ENCODE measurements around the gene PRKAG2. TPM values are rescaled to one million over a fixed set of nuclear protein-coding genes. Genes with fewer than 3 reads are reported as not detected.

The PRKAG2 gene
- total RNA-seq, 2 experiments from 2014 or later, result 16.9 to 18.7 TPM

GRCh38 chr7:151775547-151776443, 101.1 kb downstream of the PRKAG2 start:
- DNase-seq, result no peak
- Mint-ChIP-seq H3K9me3 (no peaks in the 10 kb centered on the region), H3K27ac (no peak overlapping the region), H3K4me3 (no peak overlapping the region), H3K36me3 (ENCODE audit: low read depth) (no peaks in the 10 kb centered on the region), H3K27me3 (ENCODE audit: low read depth) (no peaks in the 10 kb centered on the region), H3K4me1 (ENCODE audit: low read depth) (no peaks in the 10 kb centered on the region)
- intact Hi-C loops (cut with micrococcal nuclease), result no loop called here
- CTCF ChIA-PET, result interaction anchor here (1.6 kb wide), 1 partner anchor 16 kb away, joined by 3 read pairs; no protein-coding TSS in a partner anchor

- Mint-ChIP-seq H3K9me3 (no peaks in the 10 kb centered on the region), H3K36me3 (ENCODE audit: low read depth) (no peaks in the 10 kb centered on the region), H3K27ac (no peak overlapping the region), H3K27me3 (ENCODE audit: low read depth) (no peaks in the 10 kb centered on the region), H3K4me1 (ENCODE audit: low read depth) (peaks cover 6% of the 10 kb centered on the region), H3K4me3 (no peak overlapping the region)
- no peak for DNase-seq
- CTCF ChIA-PET, result interaction anchor here (1.6 kb wide), 1 partner anchor 15 kb away, joined by 3 read pairs; no protein-coding TSS in a partner anchor
- intact Hi-C loops (cut with micrococcal nuclease), result no loop called here
Measured at GRCh38 chr7:151774951-151775350, 102.0 kb downstream of the PRKAG2 start.

GRCh38 chr7:151773797-151774196, 103.1 kb downstream of the PRKAG2 start:
- Mint-ChIP-seq H3K27ac (no peak overlapping the region), H3K4me3 (no peak overlapping the region), H3K27me3 (ENCODE audit: low read depth) (no peaks in the 10 kb centered on the region), H3K9me3 (no peaks in the 10 kb centered on the region), H3K4me1 (ENCODE audit: low read depth) (peaks cover 17% of the 10 kb centered on the region), H3K36me3 (ENCODE audit: low read depth) (no peaks in the 10 kb centered on the region)
- intact Hi-C loops (cut with micrococcal nuclease), result no loop called here
- CTCF ChIA-PET, result interaction anchor here (0.7 to 1.2 kb wide), 2 partner anchors 10 to 14 kb away, joined by 4 to 5 read pairs; no protein-coding TSS in a partner anchor
- no peak for DNase-seq

GRCh38 chr7:151770232-151770631, 106.7 kb downstream of the PRKAG2 start:
- no peak for DNase-seq
- H3K4me3 Mint-ChIP-seq, result no peak overlapping the region
- peaks cover 47% of the 10 kb centered on the region for H3K4me1 Mint-ChIP-seq (ENCODE audit: low read depth)
- CTCF ChIA-PET, result interaction anchor here (4.9 to 6.0 kb wide), 2 partner anchors 12 kb away, joined by 45 to 57 read pairs; no protein-coding TSS in a partner anchor
- H3K27ac Mint-ChIP-seq, result peak overlapping the region; percentile 86
- no peaks in the 10 kb centered on the region for H3K36me3 Mint-ChIP-seq (ENCODE audit: low read depth)
- H3K9me3 Mint-ChIP-seq, result peaks cover under 1% of the 10 kb centered on the region
- H3K27me3 Mint-ChIP-seq (ENCODE audit: low read depth), result no peaks in the 10 kb centered on the region
- intact Hi-C loops (cut with micrococcal nuclease), result no loop called here

GRCh38 chr7:151769188-151769821, 107.6 kb downstream of the PRKAG2 start:
- peak overlapping the region; percentile 10 for H3K4me3 Mint-ChIP-seq
- H3K36me3 Mint-ChIP-seq (ENCODE audit: low read depth), result no peaks in the 10 kb centered on the region
- H3K4me1 Mint-ChIP-seq (ENCODE audit: low read depth), result peaks cover 51% of the 10 kb centered on the region
- H3K27me3 Mint-ChIP-seq (ENCODE audit: low read depth), result no peaks in the 10 kb centered on the region
- CTCF ChIA-PET, result interaction anchor here (0.6 to 6.0 kb wide), 5 partner anchors 11 to 136 kb away, joined by 3 to 57 read pairs (median 8); no protein-coding TSS in a partner anchor
- intact Hi-C loops (cut with micrococcal nuclease), result loop anchor here (1.0 to 5.0 kb wide), 6 partner anchors 13 to 417 kb away; no protein-coding TSS in a partner anchor
- H3K9me3 Mint-ChIP-seq, result peaks cover 5% of the 10 kb centered on the region
- H3K27ac Mint-ChIP-seq, result peak overlapping the region; percentile 86
- DNase-seq, result peak; percentile 62

- Mint-ChIP-seq H3K9me3 (peaks cover 5% of the 10 kb centered on the region), H3K27me3 (ENCODE audit: low read depth) (no peaks in the 10 kb centered on the region), H3K36me3 (ENCODE audit: low read depth) (no peaks in the 10 kb centered on the region), H3K4me1 (ENCODE audit: low read depth) (peaks cover 51% of the 10 kb centered on the region), H3K4me3 (peak overlapping the region; percentile 2), H3K27ac (peak overlapping the region; percentile 86)
- DNase-seq, result no peak
- CTCF ChIA-PET, result interaction anchor here (0.6 to 6.0 kb wide), 5 partner anchors 10 to 136 kb away, joined by 3 to 57 read pairs (median 8); no protein-coding TSS in a partner anchor
- intact Hi-C loops (cut with micrococcal nuclease), result loop anchor here (1.0 to 5.0 kb wide), 6 partner anchors 12 to 416 kb away; no protein-coding TSS in a partner anchor
Measured at GRCh38 chr7:151768805-151769187, 108.1 kb downstream of the PRKAG2 start.

- peak; percentile 48 for DNase-seq
Measured at GRCh38 chr7:151767557-151767956, 109.4 kb downstream of the PRKAG2 start.

GRCh38 chr7:151764056-151764920, 112.6 kb downstream of the PRKAG2 start:
- CTCF ChIA-PET, result interaction anchor here (0.8 to 1.2 kb wide), 2 partner anchors 19 to 251 kb away, joined by 3 to 6 read pairs; no protein-coding TSS in a partner anchor

More at GRCh38 chr7:151767557-151767956, 109.4 kb downstream of the PRKAG2 start:
- Mint-ChIP-seq H3K27me3 (ENCODE audit: low read depth) (no peaks in the 10 kb centered on the region), H3K27ac (peak overlapping the region; percentile 46), H3K36me3 (ENCODE audit: low read depth) (no peaks in the 10 kb centered on the region), H3K9me3 (peaks cover 5% of the 10 kb centered on the region), H3K4me3 (no peak overlapping the region), H3K4me1 (ENCODE audit: low read depth) (peaks cover 51% of the 10 kb centered on the region)
- CTCF ChIA-PET, result interaction anchor here (0.6 to 6.0 kb wide), 6 partner anchors 9 to 450 kb away, joined by 3 to 57 read pairs (median 6); no protein-coding TSS in a partner anchor
- intact Hi-C loops (cut with micrococcal nuclease), result loop anchor here (1.0 to 5.0 kb wide), 3 partner anchors 165 to 415 kb away; no protein-coding TSS in a partner anchor

GRCh38 chr7:151763420-151763984, 113.4 kb downstream of the PRKAG2 start:
- intact Hi-C loops (cut with micrococcal nuclease), result no loop called here
- no peak for DNase-seq
- no peaks in the 10 kb centered on the region for H3K36me3 Mint-ChIP-seq (ENCODE audit: low read depth)
- H3K9me3 Mint-ChIP-seq, result peaks cover 5% of the 10 kb centered on the region
- H3K27me3 Mint-ChIP-seq (ENCODE audit: low read depth), result no peaks in the 10 kb centered on the region
- CTCF ChIA-PET, result interaction anchor here (1.2 to 1.4 kb wide), 2 partner anchors 18 to 20 kb away, joined by 6 read pairs; no protein-coding TSS in a partner anchor
- peaks cover 35% of the 10 kb centered on the region for H3K4me1 Mint-ChIP-seq (ENCODE audit: low read depth)
- no peak overlapping the region for H3K27ac Mint-ChIP-seq
- H3K4me3 Mint-ChIP-seq, result no peak overlapping the region

More at GRCh38 chr7:151764056-151764920, 112.6 kb downstream of the PRKAG2 start:
- no peak for DNase-seq
- no peaks in the 10 kb centered on the region for H3K27me3 Mint-ChIP-seq (ENCODE audit: low read depth)
- peaks cover 5% of the 10 kb centered on the region for H3K9me3 Mint-ChIP-seq
- H3K27ac Mint-ChIP-seq, result no peak overlapping the region
- no peak overlapping the region for H3K4me3 Mint-ChIP-seq
- peaks cover 42% of the 10 kb centered on the region for H3K4me1 Mint-ChIP-seq (ENCODE audit: low read depth)
- intact Hi-C loops (cut with micrococcal nuclease), result no loop called here
- no peaks in the 10 kb centered on the region for H3K36me3 Mint-ChIP-seq (ENCODE audit: low read depth)

- no peaks in the 10 kb centered on the region for H3K36me3 Mint-ChIP-seq (ENCODE audit: low read depth)
- intact Hi-C loops (cut with micrococcal nuclease), result no loop called here
Measured at GRCh38 chr7:151762583-151763245, 114.2 kb downstream of the PRKAG2 start.

More at GRCh38 chr7:151762583-151763245, 114.2 kb downstream of the PRKAG2 start:
- Mint-ChIP-seq H3K27ac (no peak overlapping the region), H3K4me3 (no peak overlapping the region), H3K27me3 (ENCODE audit: low read depth) (no peaks in the 10 kb centered on the region), H3K9me3 (peaks cover 5% of the 10 kb centered on the region), H3K4me1 (ENCODE audit: low read depth) (peaks cover 27% of the 10 kb centered on the region)
- DNase-seq, result no peak
- CTCF ChIA-PET, result interaction anchor here (0.6 to 6.8 kb wide), 3 partner anchors 19 to 137 kb away, joined by 3 to 51 read pairs (median 6); no protein-coding TSS in a partner anchor
